WTC11 (cell line): ENCODE data around the gene TLE4. TPM values are rescaled to one million over a fixed set of nuclear protein-coding genes. Genes with fewer than 3 reads are reported as not detected.

ENCODE experiments used
- ATAC-seq: fragments of 200-7000 bp; cut with Tn5 transposase; 2 replicates; pipeline ENCODE4 v1.10.0; 2021; ENCODE audit warnings: mild to moderate bottlenecking, moderate library complexity
- CTCF ChIA-PET: fragments of 300-600 bp; sonication (Branson Sonifier 250); formaldehyde crosslinking; loops from one replicate; lab custom pipeline; 2021; ENCODE audit warnings: antibody characterized with exemption; lab: Charles Lee
- POLR2A ChIA-PET: fragments of 350-600 bp; sonication (Branson Sonifier 250); formaldehyde crosslinking; loops from one replicate; lab custom pipeline; 2021; ENCODE audit warnings: antibody characterized with exemption; lab: Charles Lee
- DNase-seq: peaks from one replicate; pipeline ENCODE4 v3.0.0; 2021; ENCODE audit warnings: low spot score
- H3K27ac Mint-ChIP-seq: 2 replicates; pipeline ENCODE4 v1.8.0; 2021; ENCODE audit warnings: mixed read lengths
- H3K27me3 Mint-ChIP-seq: 2 replicates; pipeline ENCODE4 v1.8.0; 2021; ENCODE audit warnings: low read depth, mild to moderate bottlenecking, moderate library complexity, mixed read lengths
- H3K36me3 Mint-ChIP-seq: 2 replicates; pipeline ENCODE4 v1.8.0; 2021; ENCODE audit warnings: mixed read lengths
- H3K4me1 Mint-ChIP-seq: 2 replicates; pipeline ENCODE4 v1.8.0; 2022; ENCODE audit warnings: mixed read lengths
- H3K4me3 Mint-ChIP-seq: 2 replicates; pipeline ENCODE4 v1.8.0; 2021; ENCODE audit warnings: mild to moderate bottlenecking, moderate library complexity, mixed read lengths
- H3K9me3 Mint-ChIP-seq: 2 replicates; pipeline ENCODE4 v1.8.0; 2021; ENCODE audit warnings: mixed read lengths
- AFF4 ChIP-seq: sonication (generic); formaldehyde crosslinking; IDR thresholded peaks from 2 replicates; pipeline ENCODE4 v1.8.1; 2023; ENCODE audit warnings: mild to moderate bottlenecking, missing genetic modification reagents, borderline replicate concordance
- ATF3 ChIP-seq: sonication (generic); formaldehyde crosslinking; conservative IDR thresholded peaks from 2 replicates; pipeline ENCODE4 v1.8.1; 2022; ENCODE audit warnings: mild to moderate bottlenecking, missing genetic modification reagents
- CREM ChIP-seq: sonication (generic); formaldehyde crosslinking; IDR thresholded peaks from 2 replicates; pipeline ENCODE4 v1.8.1; 2022; ENCODE audit warnings: mild to moderate bottlenecking, missing genetic modification reagents, moderate library complexity
- CTCF ChIP-seq: fragments of 200-600 bp; IDR thresholded peaks from 2 replicates; pipeline ENCODE4 v1.8.0; 2022; ENCODE audit warnings: antibody characterized with exemption
- E2F4 ChIP-seq: sonication (generic); formaldehyde crosslinking; IDR thresholded peaks from 2 replicates; pipeline ENCODE4 v1.8.1; 2022; ENCODE audit warnings: low read depth, mild to moderate bottlenecking, moderate library complexity, missing genetic modification reagents, borderline replicate concordance
- KAT7 ChIP-seq: sonication (generic); formaldehyde crosslinking; IDR thresholded peaks from 2 replicates; pipeline ENCODE4 v1.8.1; 2023; ENCODE audit warnings: missing genetic modification reagents, mild to moderate bottlenecking, borderline replicate concordance
- NFATC4 ChIP-seq: fragments of 250-450 bp; sonication (Bioruptor Pico); IDR thresholded peaks from 2 replicates; pipeline ENCODE4 v1.9.0; 2021; ENCODE audit warnings: mild to moderate bottlenecking
- PRRX2 ChIP-seq: fragments of 250-450 bp; sonication (Bioruptor Pico); IDR thresholded peaks from 2 replicates; pipeline ENCODE4 v1.8.0; 2021; ENCODE audit warnings: mild to moderate bottlenecking
- RELA ChIP-seq: sonication (generic); formaldehyde crosslinking; IDR thresholded peaks from 2 replicates; pipeline ENCODE4 v1.8.1; 2022; ENCODE audit warnings: missing genetic modification reagents, mild to moderate bottlenecking, borderline replicate concordance
- SP1 ChIP-seq: sonication (generic); formaldehyde crosslinking; conservative IDR thresholded peaks from 2 replicates; pipeline ENCODE4 v1.8.1; 2022; ENCODE audit warnings: missing genetic modification reagents
- STAT6 ChIP-seq: sonication (generic); formaldehyde crosslinking; conservative IDR thresholded peaks from 2 replicates; pipeline ENCODE4 v1.8.1; 2023; ENCODE audit warnings: mild to moderate bottlenecking, low read depth, missing genetic modification reagents, moderate library complexity
- ZBTB43 ChIP-seq: sonication (generic); formaldehyde crosslinking; IDR thresholded peaks from 2 replicates; pipeline ENCODE4 v1.8.1; 2023; ENCODE audit warnings: mild to moderate bottlenecking, missing genetic modification reagents
- ZNF281 ChIP-seq: sonication (generic); formaldehyde crosslinking; IDR thresholded peaks from 2 replicates; pipeline ENCODE4 v1.8.0; 2023; ENCODE audit warnings: mild to moderate bottlenecking, missing genetic modification reagents
- ZNF396 ChIP-seq: fragments of 250-450 bp; sonication (Bioruptor Pico); IDR thresholded peaks from 2 replicates; pipeline ENCODE4 v1.8.0; 2021; ENCODE audit warnings: mild to moderate bottlenecking, moderate library complexity, borderline replicate concordance
- ZNF423 ChIP-seq: fragments of 250-450 bp; sonication (Bioruptor Pico); IDR thresholded peaks from 2 replicates; pipeline ENCODE4 v2.1.2; 2022; ENCODE audit warnings: mild to moderate bottlenecking, moderate library complexity
- ZNF512 ChIP-seq: sonication (generic); formaldehyde crosslinking; IDR thresholded peaks from 2 replicates; pipeline ENCODE4 v1.8.1; 2022; ENCODE audit warnings: missing genetic modification reagents, borderline replicate concordance
- total RNA-seq: library from RNA; stranded (reverse); gene quantifications from 3 replicates; pipeline ENCODE4 v1.2.3, GENCODE V29; 2021

The TLE4 gene
- total RNA-seq, 1 experiment from 2014 or later, result 48.1 TPM

- POLR2A ChIA-PET, result interaction anchor here (1.0 kb wide), 1 partner anchor 41 kb away, joined by 3 read pairs; no protein-coding TSS in a partner anchor
- Mint-ChIP-seq H3K9me3 (no peaks in the 10 kb centered on the region), H3K4me1 (peaks cover 40% of the 10 kb centered on the region), H3K27ac (no peak overlapping the region)
- no peak for TF ChIP-seq KAT7 (CRISPR knock-in tag)
- no peak for TF ChIP-seq ZNF396
- no peak for TF ChIP-seq NFATC4 (CRISPR knock-in tag)
- no peak for TF ChIP-seq ZNF423 (CRISPR knock-in tag)
- no peak for TF ChIP-seq CREM
- TF ChIP-seq SP1 (CRISPR knock-in tag), result no peak
- TF ChIP-seq PRRX2 (CRISPR knock-in tag), result no peak
- no peak for TF ChIP-seq CTCF
- no peak for TF ChIP-seq ATF3
- no peak for TF ChIP-seq E2F4 (CRISPR knock-in tag)
- TF ChIP-seq ZBTB43 (CRISPR knock-in tag), result no peak
- TF ChIP-seq RELA, result no peak
- TF ChIP-seq ZNF512 (CRISPR knock-in tag), result no peak
- no peak for TF ChIP-seq STAT6
- TF ChIP-seq, all 79 proteins: peak for 0
- CTCF ChIA-PET, result no interaction called here
- no peak overlapping the region for H3K4me3 Mint-ChIP-seq
- H3K27me3 Mint-ChIP-seq, result no peaks in the 10 kb centered on the region
- peaks cover 5% of the 10 kb centered on the region for H3K36me3 Mint-ChIP-seq
- no peak for DNase-seq
- no peak for ATAC-seq
Measured at GRCh38 chr9:79658926-79659325, 87.2 kb downstream of the TLE4 start.

GRCh38 chr9:79660615-79661014, 88.8 kb downstream of the TLE4 start:
- POLR2A ChIA-PET, result no interaction called here
- TF ChIP-seq SP1 (CRISPR knock-in tag), result no peak
- TF ChIP-seq AFF4 (CRISPR knock-in tag), result no peak
- TF ChIP-seq ZNF281 (CRISPR knock-in tag), result no peak
- TF ChIP-seq, all 79 proteins: peak for 0
- Mint-ChIP-seq H3K9me3 (no peaks in the 10 kb centered on the region), H3K4me1 (peaks cover 57% of the 10 kb centered on the region), H3K4me3 (no peak overlapping the region), H3K36me3 (peaks cover 5% of the 10 kb centered on the region; the same call in 1 of the 2 replicates), H3K27ac (peak overlapping the region; percentile 24), H3K27me3 (no peaks in the 10 kb centered on the region)
- ATAC-seq (no peak), DNase-seq (no peak)
- CTCF ChIA-PET, result no interaction called here
